ENCODE measurements around the gene CDH1. TPM values are rescaled to one million over a fixed set of nuclear protein-coding genes. Genes with fewer than 3 reads are reported as not detected.
A peak's percentile ranks its signal among the peaks of the same experiment; 100 is the strongest.

CDH1 gene
- total RNA-seq, 2 experiments from 2014 or later, result 4.5 to 9.1 TPM

DNA sequence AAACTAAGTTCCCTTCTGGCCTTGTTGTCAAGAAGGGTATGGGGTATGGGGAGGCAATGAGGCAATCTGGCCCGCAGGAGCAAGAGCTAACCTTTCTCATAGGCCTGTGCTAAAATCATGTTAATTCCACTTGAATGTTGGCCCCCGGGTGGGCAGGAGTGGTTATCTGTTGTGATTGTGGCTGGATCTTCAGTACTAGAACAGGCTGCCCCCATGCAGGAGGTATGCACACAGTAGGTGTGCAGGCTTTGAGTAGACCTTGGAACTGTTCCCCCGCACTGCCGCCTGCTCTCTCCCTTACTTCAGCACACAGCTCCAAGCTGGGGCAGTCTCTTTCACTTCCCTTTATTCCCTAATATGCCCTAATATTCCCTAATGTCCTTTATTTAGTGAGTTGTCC lies 53.9 kb downstream of the CDH1 start:
- H3K27me3 Mint-ChIP-seq, result peaks cover 7% of the 10 kb centered on the region
- H3K4me1 Mint-ChIP-seq, result no peaks in the 10 kb centered on the region
- H3K27ac Mint-ChIP-seq, result no peak overlapping the region
- ChIA-PET CTCF (interaction anchor here (1.2 to 1.8 kb wide), 2 partner anchors 9 to 74 kb away, joined by 3 to 11 read pairs; no protein-coding TSS in a partner anchor), POLR2A (no interaction called here)
- no peaks in the 10 kb centered on the region for H3K36me3 Mint-ChIP-seq (ENCODE audit: low read depth)
- DNase-seq (no peak), ATAC-seq (no peak)
- intact Hi-C loops (cut with DNase I, micrococcal nuclease), result no loop called here
- H3K4me3 Mint-ChIP-seq, result no peak overlapping the region
- no peaks in the 10 kb centered on the region for H3K9me3 Mint-ChIP-seq (ENCODE audit: low read depth)

DNA sequence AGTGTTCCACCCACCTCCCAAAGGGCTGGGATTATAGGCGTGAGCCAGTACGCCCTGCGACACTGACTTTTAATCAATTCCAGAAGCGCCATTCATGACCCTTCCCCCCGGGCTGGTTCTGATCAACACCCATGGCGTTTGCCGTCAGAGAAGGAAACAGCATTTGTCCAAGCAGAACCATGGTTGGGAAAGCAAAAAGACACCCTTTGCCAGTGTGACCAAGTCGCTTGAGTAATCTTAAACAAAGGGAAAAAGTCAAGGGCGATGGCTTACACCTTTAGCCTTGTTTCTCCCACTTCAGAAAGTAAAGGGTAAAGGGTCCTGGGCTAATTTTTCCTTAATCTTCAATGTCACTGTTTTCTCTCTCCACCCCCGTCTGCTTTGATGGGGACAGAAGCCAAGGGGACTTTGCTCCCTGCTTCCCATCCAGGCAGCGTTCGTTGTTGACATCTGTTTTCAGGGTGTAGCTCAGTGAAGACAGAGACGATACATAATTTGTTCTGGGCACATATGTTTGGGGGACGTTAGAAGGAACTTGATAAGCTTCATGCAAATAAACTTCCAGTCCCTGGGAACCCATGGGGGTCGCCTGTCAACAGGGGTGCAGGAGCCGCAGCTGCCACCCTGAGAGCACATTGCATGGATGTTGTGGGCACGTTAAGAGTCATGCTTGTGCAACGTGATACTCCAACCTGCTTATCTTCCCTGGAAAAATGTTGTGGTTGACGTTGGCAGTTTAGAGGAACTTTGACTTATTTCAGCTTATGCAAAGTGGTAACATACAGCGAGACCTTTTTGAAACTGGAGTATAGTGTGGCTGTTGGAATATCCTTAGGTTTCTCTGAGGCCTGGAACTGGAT lies 55.6 kb downstream of the CDH1 start:
- ChIA-PET CTCF (interaction anchor here (0.6 to 2.3 kb wide), 4 partner anchors 9 to 202 kb away, joined by 3 to 5 read pairs (median 3); no protein-coding TSS in a partner anchor), POLR2A (no interaction called here)

DNA sequence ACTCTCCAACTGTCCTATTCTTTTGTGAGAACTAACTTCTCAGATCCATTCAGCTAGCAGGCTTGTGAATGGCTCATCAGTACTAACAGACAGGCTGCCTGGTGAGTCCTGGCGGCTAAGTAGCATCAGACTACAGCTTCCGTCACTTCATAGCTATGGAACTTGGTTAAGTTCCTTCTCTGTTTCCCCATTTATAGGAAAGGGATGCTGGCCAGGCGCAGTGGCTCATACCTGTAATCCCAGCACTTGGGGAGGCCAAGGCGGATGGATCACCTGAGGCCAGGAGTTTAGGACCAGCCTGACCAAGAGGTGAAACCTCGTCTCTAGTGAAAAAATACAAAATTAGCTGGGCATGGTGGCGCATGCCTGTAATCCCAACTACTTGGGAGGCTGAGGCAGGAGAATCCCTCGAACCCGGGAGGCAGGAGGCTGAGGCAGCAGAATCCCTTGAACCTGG lies 56.3 kb downstream of the CDH1 start:
- ChIA-PET POLR2A (no interaction called here), CTCF (interaction anchor here (0.6 to 2.3 kb wide), 4 partner anchors 10 to 203 kb away, joined by 3 to 5 read pairs (median 3); no protein-coding TSS in a partner anchor)
- DNase-seq, result no peak
- intact Hi-C loops (cut with DNase I, micrococcal nuclease), result no loop called here
- no peak overlapping the region for H3K4me3 Mint-ChIP-seq
- H3K27ac Mint-ChIP-seq, result no peak overlapping the region
- no peaks in the 10 kb centered on the region for H3K4me1 Mint-ChIP-seq
- H3K36me3 Mint-ChIP-seq (ENCODE audit: low read depth), result no peaks in the 10 kb centered on the region
- no peak for ATAC-seq
- no peaks in the 10 kb centered on the region for H3K9me3 Mint-ChIP-seq (ENCODE audit: low read depth)
- H3K27me3 Mint-ChIP-seq, result peaks cover 7% of the 10 kb centered on the region

More for the DNA sequence above, 55.6 kb downstream of the CDH1 start:
- H3K27ac Mint-ChIP-seq, result no peak overlapping the region
- ATAC-seq, result no peak
- intact Hi-C loops (cut with DNase I, micrococcal nuclease), result no loop called here
- no peaks in the 10 kb centered on the region for H3K4me1 Mint-ChIP-seq
- DNase-seq, result no peak
- no peaks in the 10 kb centered on the region for H3K9me3 Mint-ChIP-seq (ENCODE audit: low read depth)
- no peak overlapping the region for H3K4me3 Mint-ChIP-seq
- H3K27me3 Mint-ChIP-seq, result peaks cover 7% of the 10 kb centered on the region
- H3K36me3 Mint-ChIP-seq (ENCODE audit: low read depth), result no peaks in the 10 kb centered on the region

DNA sequence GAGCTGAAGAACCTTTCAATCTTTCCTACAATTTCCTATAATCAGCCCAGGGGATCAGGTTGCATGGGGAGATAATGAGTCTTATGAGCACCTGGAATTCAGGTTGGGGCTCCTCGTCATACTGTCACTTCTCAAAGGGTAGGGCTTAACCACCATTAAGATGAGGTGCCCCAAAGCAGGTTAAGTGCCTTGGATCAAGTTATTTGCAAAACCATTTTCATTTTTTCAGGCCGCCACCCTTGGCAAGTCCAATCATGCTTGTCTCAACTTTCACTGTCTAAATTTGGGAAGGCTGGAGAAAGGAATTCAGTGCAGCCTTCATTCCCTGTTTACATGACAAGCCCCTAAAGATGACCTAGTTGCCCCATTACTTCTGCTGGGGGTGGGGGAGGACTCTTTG lies 61.3 kb downstream of the CDH1 start:
- ATAC-seq, result no peak
- Mint-ChIP-seq H3K9me3 (ENCODE audit: low read depth) (no peaks in the 10 kb centered on the region), H3K4me3 (no peak overlapping the region), H3K27ac (no peak overlapping the region), H3K36me3 (ENCODE audit: low read depth) (no peaks in the 10 kb centered on the region), H3K4me1 (peaks cover 11% of the 10 kb centered on the region), H3K27me3 (no peaks in the 10 kb centered on the region)
- intact Hi-C loops (cut with DNase I, micrococcal nuclease), result loop anchor here in 1 of 2 experiments (1.0 kb wide), 1 partner anchor 78 kb away; no protein-coding TSS in a partner anchor
- DNase-seq, result no peak
- POLR2A ChIA-PET, result no interaction called here
- CTCF ChIA-PET, result interaction anchor here (1.0 to 2.4 kb wide), 4 partner anchors 10 to 51 kb away, joined by 3 to 6 read pairs (median 4); no protein-coding TSS in a partner anchor

GRCh38 chr16:68800257-68800875 lies 63.3 kb downstream of the CDH1 start:
- no peaks in the 10 kb centered on the region for H3K9me3 Mint-ChIP-seq (ENCODE audit: low read depth)
- no peak overlapping the region for H3K27ac Mint-ChIP-seq
- H3K4me3 Mint-ChIP-seq, result no peak overlapping the region
- CTCF ChIA-PET, result interaction anchor here (0.6 to 5.6 kb wide), 29 partner anchors 8 to 380 kb away, joined by 3 to 62 read pairs (median 4); no protein-coding TSS in a partner anchor
- DNase-seq, result peak; percentile 82
- peaks cover 11% of the 10 kb centered on the region for H3K4me1 Mint-ChIP-seq
- intact Hi-C loops (cut with DNase I, micrococcal nuclease), result loop anchor here (1.0 to 5.0 kb wide), 5 partner anchors 48 to 272 kb away; no protein-coding TSS in a partner anchor
- ATAC-seq, result peak; percentile 98
- no peaks in the 10 kb centered on the region for H3K27me3 Mint-ChIP-seq
- POLR2A ChIA-PET, result no interaction called here
- no peaks in the 10 kb centered on the region for H3K36me3 Mint-ChIP-seq (ENCODE audit: low read depth)

DNA sequence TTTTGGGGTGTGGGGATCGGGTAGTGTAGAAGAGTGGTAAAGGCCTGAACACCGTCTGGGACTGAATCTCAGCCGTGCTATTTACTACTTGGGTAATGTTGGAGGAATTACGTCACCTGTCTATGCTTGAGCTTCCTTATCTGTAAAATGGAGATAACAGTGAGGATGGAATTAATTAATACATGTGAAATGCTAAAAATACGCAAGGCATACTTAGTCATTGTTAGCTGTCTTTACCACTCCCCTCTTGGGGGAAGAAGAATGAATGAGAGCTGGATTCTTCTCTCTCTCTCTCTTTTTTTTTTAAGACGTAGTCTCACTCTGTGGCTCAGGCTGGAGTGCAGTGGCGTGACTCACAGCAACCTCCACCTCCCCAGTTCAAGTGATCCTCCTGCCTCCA lies 65.1 kb downstream of the CDH1 start:
- ChIA-PET CTCF (interaction anchor here (1.1 to 5.6 kb wide), 2 partner anchors 101 to 281 kb away, joined by 5 to 62 read pairs; no protein-coding TSS in a partner anchor), POLR2A (no interaction called here)
- H3K9me3 Mint-ChIP-seq (ENCODE audit: low read depth), result no peaks in the 10 kb centered on the region
- no peak overlapping the region for H3K4me3 Mint-ChIP-seq
- intact Hi-C loops (cut with DNase I, micrococcal nuclease), result loop anchor here in 1 of 2 experiments (5.0 kb wide), 1 partner anchor 50 kb away; no protein-coding TSS in a partner anchor
- H3K36me3 Mint-ChIP-seq (ENCODE audit: low read depth), result no peaks in the 10 kb centered on the region
- no peak for ATAC-seq
- DNase-seq, result no peak
- H3K27ac Mint-ChIP-seq, result no peak overlapping the region
- no peaks in the 10 kb centered on the region for H3K27me3 Mint-ChIP-seq
- H3K4me1 Mint-ChIP-seq, result peaks cover 11% of the 10 kb centered on the region

GRCh38 chr16:68806422-68806821 lies 69.3 kb downstream of the CDH1 start:
- Mint-ChIP-seq H3K27ac (no peak overlapping the region), H3K27me3 (peaks cover 3% of the 10 kb centered on the region), H3K36me3 (ENCODE audit: low read depth) (no peaks in the 10 kb centered on the region), H3K4me3 (no peak overlapping the region), H3K9me3 (ENCODE audit: low read depth) (no peaks in the 10 kb centered on the region), H3K4me1 (peaks cover 2% of the 10 kb centered on the region)
- no peak for DNase-seq
- intact Hi-C loops (cut with DNase I, micrococcal nuclease), result no loop called here
- no peak for ATAC-seq
- POLR2A ChIA-PET, result no interaction called here
- CTCF ChIA-PET, result interaction anchor here (0.6 to 1.3 kb wide), 4 partner anchors 12 to 109 kb away, joined by 3 to 5 read pairs (median 3); partner anchors contain the start of gene TANGO6

- Mint-ChIP-seq H3K4me3 (no peak overlapping the region), H3K36me3 (ENCODE audit: low read depth) (no peaks in the 10 kb centered on the region), H3K27ac (no peak overlapping the region), H3K9me3 (ENCODE audit: low read depth) (no peaks in the 10 kb centered on the region), H3K27me3 (peaks cover 5% of the 10 kb centered on the region), H3K4me1 (no peaks in the 10 kb centered on the region)
- POLR2A ChIA-PET, result interaction anchor here (1.0 kb wide), 1 partner anchor 207 kb away, joined by 3 read pairs; no protein-coding TSS in a partner anchor
- CTCF ChIA-PET, result interaction anchor here (0.6 to 1.3 kb wide), 3 partner anchors 13 to 37 kb away, joined by 3 read pairs; partner anchors contain the start of gene TANGO6
- intact Hi-C loops (cut with DNase I, micrococcal nuclease), result no loop called here
- ATAC-seq (no peak), DNase-seq (no peak)
Observed at GRCh38 chr16:68806981-68807380, 69.9 kb downstream of the CDH1 start.

DNA sequence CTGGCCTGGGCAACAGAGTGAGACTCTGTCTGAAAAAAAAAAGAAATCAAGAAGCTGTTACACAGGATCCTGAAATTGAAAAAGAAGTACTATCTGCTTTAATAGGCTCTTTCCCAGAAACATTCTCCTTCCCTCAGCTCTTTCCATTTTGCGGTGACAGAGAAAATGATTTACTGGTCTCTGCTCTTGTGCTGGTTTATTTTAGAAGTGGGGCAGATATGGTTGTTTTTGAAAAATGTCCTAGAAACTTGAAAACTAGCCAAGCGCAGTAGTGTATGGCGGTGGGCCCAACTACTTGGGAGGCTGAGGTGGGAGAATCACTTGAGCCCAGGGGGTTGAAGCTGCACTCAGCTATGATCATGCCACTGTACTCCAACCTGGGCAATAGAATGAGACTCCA lies 77.4 kb downstream of the CDH1 start:
- ATAC-seq (no peak), DNase-seq (no peak)
- Mint-ChIP-seq H3K36me3 (ENCODE audit: low read depth) (no peaks in the 10 kb centered on the region), H3K4me1 (no peaks in the 10 kb centered on the region), H3K4me3 (no peak overlapping the region), H3K27me3 (peaks cover 2% of the 10 kb centered on the region), H3K9me3 (ENCODE audit: low read depth) (no peaks in the 10 kb centered on the region), H3K27ac (no peak overlapping the region)
- CTCF ChIA-PET, result interaction anchor here (0.6 kb wide), 1 partner anchor 298 kb away, joined by 3 read pairs; no protein-coding TSS in a partner anchor
- POLR2A ChIA-PET, result no interaction called here
- intact Hi-C loops (cut with DNase I, micrococcal nuclease), result no loop called here

GRCh38 chr16:68823401-68824135 lies 86.5 kb downstream of the CDH1 start:
- ChIA-PET CTCF (interaction anchor here (0.6 to 1.2 kb wide), 3 partner anchors 23 to 109 kb away, joined by 3 read pairs; no protein-coding TSS in a partner anchor), POLR2A (no interaction called here)
- Mint-ChIP-seq H3K4me1 (no peaks in the 10 kb centered on the region), H3K9me3 (ENCODE audit: low read depth) (no peaks in the 10 kb centered on the region), H3K27ac (no peak overlapping the region), H3K27me3 (no peaks in the 10 kb centered on the region), H3K4me3 (no peak overlapping the region), H3K36me3 (ENCODE audit: low read depth) (no peaks in the 10 kb centered on the region)
- DNase-seq (no peak), ATAC-seq (no peak)
- intact Hi-C loops (cut with DNase I, micrococcal nuclease), result no loop called here

- peaks cover 3% of the 10 kb centered on the region for H3K27me3 Mint-ChIP-seq
- no peaks in the 10 kb centered on the region for H3K9me3 Mint-ChIP-seq (ENCODE audit: low read depth)
- no peak for DNase-seq
- H3K27ac Mint-ChIP-seq, result no peak overlapping the region
- no peaks in the 10 kb centered on the region for H3K36me3 Mint-ChIP-seq (ENCODE audit: low read depth)
- POLR2A ChIA-PET, result no interaction called here
- no peak overlapping the region for H3K4me3 Mint-ChIP-seq
- CTCF ChIA-PET, result no interaction called here
- intact Hi-C loops (cut with DNase I, micrococcal nuclease), result no loop called here
- no peak for ATAC-seq
- no peaks in the 10 kb centered on the region for H3K4me1 Mint-ChIP-seq
Observed at GRCh38 chr16:68825427-68825826, 88.3 kb downstream of the CDH1 start.
